Effector memory CD4-positive, alpha-beta T cell (primary cell): ENCODE measurements around the gene PLCL1.
"Not testable (repeated sequence)": the region's sequence is repeated elsewhere in the genome, so short reads cannot be mapped to it uniquely, and the experiment has no call there.

ENCODE experiments used
- DNase-seq, 3 donors: peaks; one replicate each; pipeline ENCODE4 v3.0.0-alpha.2; 2020
- H3K27ac ChIP-seq: 2 replicates; pipeline ENCODE4 v1.7.0; 2013; ENCODE audit warnings: mild to moderate bottlenecking, low read length, moderate library complexity; ENCODE audit not compliant: insufficient read depth, poor library complexity, severe bottlenecking
- H3K27me3 ChIP-seq: replicated peaks from 2 replicates; pipeline ENCODE4 v1.7.0; 2013; ENCODE audit warnings: mild to moderate bottlenecking, low read length; ENCODE audit not compliant: insufficient read depth, control insufficient read depth, poor library complexity, severe bottlenecking
- H3K36me3 ChIP-seq: 2 replicates; pipeline ENCODE4 v1.7.0; 2013; ENCODE audit warnings: mild to moderate bottlenecking, low read length, moderate library complexity; ENCODE audit not compliant: control insufficient read depth, insufficient read depth
- H3K4me1 ChIP-seq: 2 replicates; pipeline ENCODE4 v1.7.0; 2013; ENCODE audit warnings: low read length, mild to moderate bottlenecking; ENCODE audit not compliant: control insufficient read depth, insufficient read depth, poor library complexity, severe bottlenecking
- H3K4me3 ChIP-seq: 2 replicates; pipeline ENCODE4 v1.7.0; 2013; ENCODE audit warnings: low read length, low read depth, mild to moderate bottlenecking; ENCODE audit not compliant: insufficient read depth, poor library complexity, severe bottlenecking
- H3K9me3 ChIP-seq: 2 replicates; pipeline ENCODE4 v1.7.0; 2013; ENCODE audit warnings: mild to moderate bottlenecking, low read length, moderate library complexity; ENCODE audit not compliant: control insufficient read depth

Gene PLCL1

GRCh38 chr2:197810016-197810415, 5.6 kb downstream of the PLCL1 start:
- Histone ChIP-seq H3K27ac (no peak overlapping the region), H3K9me3 (no peaks in the 10 kb centered on the region), H3K4me1 (peaks cover 5% of the 10 kb centered on the region), H3K27me3 (no peaks in the 10 kb centered on the region), H3K4me3 (no peak overlapping the region), H3K36me3 (no peaks in the 10 kb centered on the region)
- no peak for DNase-seq

GRCh38 chr2:197810491-197810890, 6.1 kb downstream of the PLCL1 start:
- Histone ChIP-seq H3K4me3 (no peak overlapping the region), H3K27me3 (no peaks in the 10 kb centered on the region), H3K9me3 (no peaks in the 10 kb centered on the region), H3K36me3 (no peaks in the 10 kb centered on the region), H3K4me1 (peaks cover 4% of the 10 kb centered on the region), H3K27ac (no peak overlapping the region)
- DNase-seq = no peak

- Histone ChIP-seq H3K4me3 (no peak overlapping the region), H3K4me1 (no peaks in the 10 kb centered on the region), H3K36me3 (no peaks in the 10 kb centered on the region), H3K27me3 (no peaks in the 10 kb centered on the region), H3K9me3 (no peaks in the 10 kb centered on the region), H3K27ac (no peak overlapping the region)
- DNase-seq = no peak
These were observed 8.8 kb downstream of the PLCL1 start for GRCh38 chr2:197813093-197813787.

- no peak for DNase-seq
- no peaks in the 10 kb centered on the region for H3K9me3 ChIP-seq
- no peaks in the 10 kb centered on the region for H3K27me3 ChIP-seq
- H3K27ac ChIP-seq = no peak overlapping the region
- no peaks in the 10 kb centered on the region for H3K36me3 ChIP-seq
- no peak overlapping the region for H3K4me3 ChIP-seq
- H3K4me1 ChIP-seq = no peaks in the 10 kb centered on the region
These were observed 10.1 kb downstream of the PLCL1 start for GRCh38 chr2:197814526-197814925.

- H3K4me3 ChIP-seq = no peak overlapping the region
- no peaks in the 10 kb centered on the region for H3K4me1 ChIP-seq
- no peaks in the 10 kb centered on the region for H3K36me3 ChIP-seq
- DNase-seq = no peak
- H3K27me3 ChIP-seq = no peaks in the 10 kb centered on the region
- H3K27ac ChIP-seq = no peak overlapping the region
- no peaks in the 10 kb centered on the region for H3K9me3 ChIP-seq
These were observed 17.3 kb downstream of the PLCL1 start for GRCh38 chr2:197821550-197822289.

GRCh38 chr2:197822333-197822732, 17.9 kb downstream of the PLCL1 start:
- Histone ChIP-seq H3K4me3 (no peak overlapping the region), H3K27me3 (no peaks in the 10 kb centered on the region), H3K9me3 (no peaks in the 10 kb centered on the region)

GRCh38 chr2:197827618-197828017, 23.2 kb downstream of the PLCL1 start:
- Histone ChIP-seq H3K4me3 (no peak overlapping the region), H3K27ac (no peak overlapping the region), H3K27me3 (no peaks in the 10 kb centered on the region), H3K9me3 (no peaks in the 10 kb centered on the region), H3K36me3 (no peaks in the 10 kb centered on the region), H3K4me1 (no peaks in the 10 kb centered on the region)
- no peak for DNase-seq

More at GRCh38 chr2:197822333-197822732, 17.9 kb downstream of the PLCL1 start:
- DNase-seq = no peak
- Histone ChIP-seq H3K36me3 (no peaks in the 10 kb centered on the region), H3K27ac (no peak overlapping the region), H3K4me1 (no peaks in the 10 kb centered on the region)

- Histone ChIP-seq H3K36me3 (no peaks in the 10 kb centered on the region), H3K4me1 (no peaks in the 10 kb centered on the region), H3K27me3 (no peaks in the 10 kb centered on the region), H3K9me3 (no peaks in the 10 kb centered on the region), H3K4me3 (no peak overlapping the region), H3K27ac (no peak overlapping the region)
- no peak for DNase-seq
These were observed 24.2 kb downstream of the PLCL1 start for GRCh38 chr2:197828464-197829135.

GRCh38 chr2:197834771-197835170, 30.4 kb downstream of the PLCL1 start:
- not testable (repeated sequence) for H3K9me3 ChIP-seq, H3K27ac ChIP-seq, DNase-seq, H3K27me3 ChIP-seq, H3K36me3 ChIP-seq, H3K4me3 ChIP-seq
- peaks cover 22% of the 10 kb centered on the region for H3K4me1 ChIP-seq

GRCh38 chr2:197835293-197835692, 30.9 kb downstream of the PLCL1 start:
- peaks cover 22% of the 10 kb centered on the region for H3K4me1 ChIP-seq
- no peaks in the 10 kb centered on the region for H3K9me3 ChIP-seq
- no peaks in the 10 kb centered on the region for H3K36me3 ChIP-seq
- DNase-seq = no peak
- H3K27ac ChIP-seq = no peak overlapping the region
- no peak overlapping the region for H3K4me3 ChIP-seq
- no peaks in the 10 kb centered on the region for H3K27me3 ChIP-seq
